Transverse colon (tissue), 3 donors: ENCODE results near the gene FAM89B.

ENCODE experiments used
- CTCF ChIP-seq, 5 experiments: fragments of 200-600 bp in 3 of 5; fragments of 450-650 bp in 2 of 5; sonication (generic) in 3 of 5; IDR thresholded peaks; 1 replicate in 2 of 5; 2 replicates in 3 of 5; pipeline ENCODE4 v1.5.1; 2016 to 2017; ENCODE audit warnings: antibody characterized with exemption in 5 of 5, inconsistent platforms in 3 of 5, mild to moderate bottlenecking in 2 of 5, moderate library complexity in 1 of 5
- POLR2A ChIP-seq: fragments of 450-650 bp; IDR thresholded peaks from one replicate; pipeline ENCODE4 v1.6.1; 2016; ENCODE audit warnings: antibody characterized with exemption, mild to moderate bottlenecking, moderate library complexity

GRCh38 chr11:65623177-65623576 lies 50.8 kb downstream of the FAM89B start:
- TF ChIP-seq POLR2A: no peak
- no peak for TF ChIP-seq CTCF (IDR thresholded peaks at IDR 0.05)
